SU-DHL-6 (cell line): ENCODE data around the gene RTN4R.
"Not testable (repeated sequence)": the region's sequence is repeated elsewhere in the genome, so short reads cannot be mapped to it uniquely, and the experiment has no call there.

Experiments
- CTCF ChIP-seq: fragments of 200-600 bp; sonication (generic); IDR thresholded peaks from one replicate; pipeline ENCODE4 v1.5.1; 2017; ENCODE audit warnings: antibody characterized with exemption, mild to moderate bottlenecking, low read length, moderate library complexity; ENCODE audit not compliant: insufficient read depth, poor library complexity, severe bottlenecking
- EZH2phosphoT487 ChIP-seq: fragments of 200-600 bp; sonication (generic), shearing (Covaris generic); conservative IDR thresholded peaks from 2 replicates; pipeline ENCODE4 v1.6.1; 2018; ENCODE audit warnings: mild to moderate bottlenecking, antibody characterized with exemption, low read length, moderate library complexity, mixed read lengths

- TF ChIP-seq CTCF, EZH2phosphoT487: not testable (repeated sequence)
These were observed 12.0 kb upstream of the RTN4R start for GRCh38 chr22:20280163-20280562.
